ENCODE data around the gene JOSD1.

The JOSD1 gene

GRCh38 chr22:38715852-38716251 is 15.1 kb upstream of the JOSD1 start:
- Histone ChIP-seq H3K4me3 (IDR thresholded peaks at IDR 0.05; ENCODE audit: insufficient read depth, low read depth, low read length) (no peak overlapping the region), H3K27ac (no peak overlapping the region), H3K4me1 (ENCODE audit: low read depth, poor library complexity, severe bottlenecking) (no peaks in the 10 kb centered on the region), H3K4me2 (no peak overlapping the region), H2AFZ (ENCODE audit: low read depth) (no peak overlapping the region), H3K36me3 (ENCODE audit: insufficient read depth) (no peaks in the 10 kb centered on the region), H3K27me3 (ENCODE audit: insufficient read depth, low read depth) (no peaks in the 10 kb centered on the region), H3K79me2 (ENCODE audit: insufficient read depth, low read depth) (peaks cover 43% of the 10 kb centered on the region; the same call in 1 of the 2 replicates), H3K9ac (no peak overlapping the region), H4K20me1 (ENCODE audit: insufficient read depth) (peaks cover 8% of the 10 kb centered on the region; the same call in 1 of the 2 replicates)
- no peak for TF ChIP-seq CTCF (conservative IDR thresholded peaks at IDR 0.05; ENCODE audit: low read depth, low read length)

- H3K79me2 ChIP-seq (ENCODE audit: insufficient read depth, low read depth) = peaks cover 49% of the 10 kb centered on the region; the same call in 1 of the 2 replicates
- H3K36me3 ChIP-seq (ENCODE audit: insufficient read depth) = no peaks in the 10 kb centered on the region
- H3K4me2 ChIP-seq = no peak overlapping the region
- no peaks in the 10 kb centered on the region for H3K4me1 ChIP-seq (ENCODE audit: low read depth, poor library complexity, severe bottlenecking)
- no peak overlapping the region for H3K9ac ChIP-seq
- no peaks in the 10 kb centered on the region for H3K27me3 ChIP-seq (ENCODE audit: insufficient read depth, low read depth)
- no peak overlapping the region for H3K4me3 ChIP-seq (IDR thresholded peaks at IDR 0.05; ENCODE audit: insufficient read depth, low read depth, low read length)
- no peak for TF ChIP-seq CTCF (conservative IDR thresholded peaks at IDR 0.05; ENCODE audit: low read depth, low read length)
- H3K27ac ChIP-seq = no peak overlapping the region
- no peak overlapping the region for H2AFZ ChIP-seq (ENCODE audit: low read depth)
- peaks cover 8% of the 10 kb centered on the region; the same call in 1 of the 2 replicates for H4K20me1 ChIP-seq (ENCODE audit: insufficient read depth)
Observed at GRCh38 chr22:38715176-38715764, 14.5 kb upstream of the JOSD1 start.

GRCh38 chr22:38713921-38714320 is 13.2 kb upstream of the JOSD1 start:
- Histone ChIP-seq H3K4me3 (IDR thresholded peaks at IDR 0.05; ENCODE audit: insufficient read depth, low read depth, low read length) (no peak overlapping the region), H3K79me2 (ENCODE audit: insufficient read depth, low read depth) (peaks cover 62% of the 10 kb centered on the region; the same call in 1 of the 2 replicates), H4K20me1 (ENCODE audit: insufficient read depth) (peaks cover 8% of the 10 kb centered on the region; the same call in 1 of the 2 replicates), H3K36me3 (ENCODE audit: insufficient read depth) (0 out of 2 replicates have a peak, but pooled peaks cover 3% of the 10 kb centered on the region), H3K9ac (no peak overlapping the region), H3K4me1 (ENCODE audit: low read depth, poor library complexity, severe bottlenecking) (peaks cover 3% of the 10 kb centered on the region), H3K27ac (no peak overlapping the region), H3K27me3 (ENCODE audit: insufficient read depth, low read depth) (no peaks in the 10 kb centered on the region), H3K4me2 (no peak overlapping the region), H2AFZ (ENCODE audit: low read depth) (no peak overlapping the region)
- no peak for TF ChIP-seq CTCF (conservative IDR thresholded peaks at IDR 0.05; ENCODE audit: low read depth, low read length)

- Histone ChIP-seq H3K27me3 (ENCODE audit: insufficient read depth, low read depth) (no peaks in the 10 kb centered on the region), H3K36me3 (ENCODE audit: insufficient read depth) (0 out of 2 replicates have a peak, but pooled peaks cover 3% of the 10 kb centered on the region), H3K4me1 (ENCODE audit: low read depth, poor library complexity, severe bottlenecking) (peaks cover 15% of the 10 kb centered on the region), H3K27ac (no peak overlapping the region), H4K20me1 (ENCODE audit: insufficient read depth) (peaks cover 8% of the 10 kb centered on the region; the same call in 1 of the 2 replicates), H3K9ac (no peak overlapping the region), H3K79me2 (ENCODE audit: insufficient read depth, low read depth) (peaks cover 75% of the 10 kb centered on the region), H2AFZ (ENCODE audit: low read depth) (no peak overlapping the region), H3K4me2 (no peak overlapping the region), H3K4me3 (IDR thresholded peaks at IDR 0.05; ENCODE audit: insufficient read depth, low read depth, low read length) (no peak overlapping the region)
- TF ChIP-seq CTCF (conservative IDR thresholded peaks at IDR 0.05; ENCODE audit: low read depth, low read length) = no peak
Observed at GRCh38 chr22:38712486-38713207, 11.9 kb upstream of the JOSD1 start.

Data from KMS-11 (cell line).